K562 (cell line): Measurements from ENCODE around the gene EML3. TPM values are rescaled to one million over a fixed set of nuclear protein-coding genes. Genes with fewer than 3 reads are reported as not detected.

Experiments used
- ATF7 ChIP-seq: fragments of 450-650 bp; IDR thresholded peaks from 2 replicates; pipeline ENCODE4 v1.7.1; 2014; ENCODE audit warnings: mild to moderate bottlenecking, moderate library complexity
- BDP1 ChIP-seq: IDR thresholded peaks from 3 replicates; pipeline ENCODE4 v1.6.1; 2011; ENCODE audit not compliant: insufficient read length, insufficient read depth
- ETV1 ChIP-seq: fragments of 450-650 bp; conservative IDR thresholded peaks from 2 replicates; pipeline ENCODE4 v1.6.1; 2016; ENCODE audit warnings: missing genetic modification characterization, control low read depth, low read depth, missing compliant biosample characterization
- HBP1 ChIP-seq: fragments of 450-650 bp; formaldehyde crosslinking; IDR thresholded peaks from 2 replicates; pipeline ENCODE4 v1.4.0; 2022; ENCODE audit warnings: missing genetic modification characterization
- MGA ChIP-seq: fragments of 450-650 bp; IDR thresholded peaks from 2 replicates; pipeline ENCODE4 v1.6.1; 2016; ENCODE audit warnings: mild to moderate bottlenecking, moderate library complexity
- NCOA1 ChIP-seq: fragments of 450-650 bp; IDR thresholded peaks from 2 replicates; pipeline ENCODE4 v1.6.1; 2016; ENCODE audit warnings: low read depth
- NR2C2 ChIP-seq, 2 experiments: fragments of 200-800 bp in 1 of 2; sonication (Bioruptor generic) in 1 of 2; sonication (generic) in 1 of 2; formaldehyde crosslinking in 1 of 2; IDR thresholded peaks; 2 replicates each; pipeline versions ENCODE4 v1.6.1 to v1.8.0; 2016 to 2022; ENCODE audit warnings: mild to moderate bottlenecking in 1 of 2, missing compliant biosample characterization in 1 of 2, missing genetic modification characterization in 1 of 2, missing genetic modification reagents in 1 of 2
- PML ChIP-seq: IDR thresholded peaks from 2 replicates; pipeline ENCODE4 v1.6.1; 2012; ENCODE audit warnings: low read length, inconsistent platforms
- PURB ChIP-seq: sonication (generic); formaldehyde crosslinking; IDR thresholded peaks from 2 replicates; pipeline ENCODE4 v1.9.0; 2021; ENCODE audit warnings: low read depth, mild to moderate bottlenecking, missing genetic modification reagents
- SIRT6 ChIP-seq: IDR thresholded peaks from one replicate; pipeline ENCODE4 v1.6.1; 2012; ENCODE audit warnings: low read depth, mild to moderate bottlenecking, control low read depth, inconsistent platforms, low read length, moderate library complexity
- TGIF2 ChIP-seq: sonication (generic); formaldehyde crosslinking; IDR thresholded peaks from 2 replicates; pipeline ENCODE4 v1.8.1; 2022; ENCODE audit warnings: mild to moderate bottlenecking, missing genetic modification reagents, moderate library complexity
- ZFP1 ChIP-seq: fragments of 450-650 bp; formaldehyde crosslinking; IDR thresholded peaks from 2 replicates; pipeline ENCODE4 v1.4.0; 2020; ENCODE audit warnings: mild to moderate bottlenecking, mixed read lengths
- ZNF124 ChIP-seq: sonication (generic); formaldehyde crosslinking; IDR thresholded peaks from 2 replicates; pipeline ENCODE4 v1.8.1; 2022; ENCODE audit warnings: missing genetic modification reagents
- ZNF263 ChIP-seq: sonication (generic); formaldehyde crosslinking; IDR thresholded peaks from 2 replicates; pipeline ENCODE4 v1.8.0; 2022; ENCODE audit warnings: mild to moderate bottlenecking, missing genetic modification reagents, borderline replicate concordance
- ZNF583 ChIP-seq: fragments of 250-450 bp; sonication (Bioruptor Pico); IDR thresholded peaks from 2 replicates; pipeline ENCODE4 v1.4.0; 2020
- ZNF785 ChIP-seq: fragments of 250-450 bp; sonication (Bioruptor Pico); IDR thresholded peaks from 2 replicates; pipeline ENCODE4 v1.4.0; 2020; ENCODE audit warnings: mild to moderate bottlenecking
- ZZZ3 ChIP-seq: fragments of 450-650 bp; IDR thresholded peaks from 2 replicates; pipeline ENCODE4 v1.6.1; 2016; ENCODE audit warnings: antibody characterized with exemption, mild to moderate bottlenecking, moderate library complexity
- polyA plus RNA-seq, 8 experiments: library from polyadenylated mRNA; depleted of rRNA in 4 of 8; stranded (reverse) in 5 of 8; unstranded in 3 of 8; fragments of >200 nt; fragmentation: Nextera tagmentation in 2 of 8; fragmentation: Illumina TruSeq in 1 of 8; extraction: Ambion mirVana in 2 of 8; extraction: Trizol in 1 of 8; gene quantifications; 2 replicates each; pipeline versions ENCODE4 v1.2.1 to v1.2.3, GENCODE V29; 2011 to 2014; ENCODE audit warnings: inconsistent platforms in 1 of 8, missing spikeins in 1 of 8
- total RNA-seq, 7 experiments: library from RNA; depleted of rRNA in 6 of 7; stranded (reverse); fragments of >200 nt in 6 of 7; fragmentation: Illumina TruSeq in 2 of 7; extraction: Trizol in 2 of 7; gene quantifications; 2 replicates each; pipeline versions ENCODE4 v1.2.1 to v1.2.3, GENCODE V29; 2011 to 2021; ENCODE audit warnings: low replicate concordance in 1 of 7

The EML3 gene
- total and polyA plus RNA-seq, 9 of the 15 experiments (the other 6 are each of a cell fraction or from before 2014, with no cell fraction given), result 0.32 to 90.5 (median 26.4) TPM

GRCh38 chr11:62591448-62592145 is 21.0 kb downstream of the EML3 start, which contains the start of gene TUT1 (continued):
- no peak; the same call in 1 of the 2 replicates for TF ChIP-seq MGA
- no peak for TF ChIP-seq PURB
- no peak for TF ChIP-seq ZZZ3
- no peak for TF ChIP-seq ZFP1 (CRISPR knock-in tag)
- peak; percentile 70; the same call in 1 of the 2 replicates for TF ChIP-seq NR2C2 (CRISPR knock-in tag; IDR thresholded peaks at IDR 0.05)
- peak; percentile 82 for TF ChIP-seq NR2C2 (tag; IDR thresholded peaks at IDR 0.05)
- no peak for TF ChIP-seq ZNF583 (CRISPR knock-in tag)
- TF ChIP-seq NCOA1, result peak; percentile 100
- peak; percentile 35; the same call in 1 of the 2 replicates for TF ChIP-seq ZNF263 (CRISPR knock-in tag)
- TF ChIP-seq ATF7, result peak; percentile 97
- no peak for TF ChIP-seq ZNF124 (CRISPR knock-in tag)
- peak; percentile 93 for TF ChIP-seq PML
- TF ChIP-seq ZNF785 (CRISPR knock-in tag), result no peak
- TF ChIP-seq SIRT6, result no peak
- TF ChIP-seq TGIF2 (CRISPR knock-in tag), result no peak
- peak; percentile 94 for TF ChIP-seq ETV1 (tag)
- no peak for TF ChIP-seq HBP1 (CRISPR knock-in tag)
- TF ChIP-seq BDP1, result no peak
